Stimulated activated memory B cell treated with anti-CD40 and anti-IgM and Interleukin-4, amounts not matched to agents 10 μg/mL and 1 μg/mL and 100 μg/mL, for 72 hours (primary cell): ENCODE results near the gene ZFP57.

Experiments
- ATAC-seq: fragments of 150-1000 bp; cut with Tn5 transposase; 2 replicates; pipeline ENCODE4 v1.10.0; 2021
- H3K27ac Mint-ChIP-seq: one replicate; pipeline ENCODE4 v1.8.0; 2022; ENCODE audit warnings: mild to moderate bottlenecking, mixed read lengths
- H3K27me3 Mint-ChIP-seq: one replicate; pipeline ENCODE4 v1.8.0; 2022; ENCODE audit warnings: mixed read lengths
- H3K36me3 Mint-ChIP-seq: one replicate; pipeline ENCODE4 v1.8.0; 2022; ENCODE audit warnings: mixed read lengths
- H3K4me1 Mint-ChIP-seq: one replicate; pipeline ENCODE4 v1.8.0; 2022; ENCODE audit warnings: mixed read lengths
- H3K4me3 Mint-ChIP-seq: one replicate; pipeline ENCODE4 v1.8.0; 2022; ENCODE audit warnings: mild to moderate bottlenecking, moderate library complexity, mixed read lengths
- H3K9me3 Mint-ChIP-seq: one replicate; pipeline ENCODE4 v1.8.0; 2022; ENCODE audit warnings: mixed read lengths

ZFP57 gene

GRCh38 chr6:29709188-29709587 is 28.2 kb upstream of the ZFP57 start:
- Mint-ChIP-seq H3K9me3 (no peaks in the 10 kb centered on the region), H3K36me3 (no peaks in the 10 kb centered on the region), H3K27ac (peak overlapping the region; percentile 65), H3K4me3 (peak overlapping the region; percentile 69), H3K4me1 (peaks cover 19% of the 10 kb centered on the region), H3K27me3 (peaks cover 7% of the 10 kb centered on the region)
- ATAC-seq: peak; percentile 82

DNA sequence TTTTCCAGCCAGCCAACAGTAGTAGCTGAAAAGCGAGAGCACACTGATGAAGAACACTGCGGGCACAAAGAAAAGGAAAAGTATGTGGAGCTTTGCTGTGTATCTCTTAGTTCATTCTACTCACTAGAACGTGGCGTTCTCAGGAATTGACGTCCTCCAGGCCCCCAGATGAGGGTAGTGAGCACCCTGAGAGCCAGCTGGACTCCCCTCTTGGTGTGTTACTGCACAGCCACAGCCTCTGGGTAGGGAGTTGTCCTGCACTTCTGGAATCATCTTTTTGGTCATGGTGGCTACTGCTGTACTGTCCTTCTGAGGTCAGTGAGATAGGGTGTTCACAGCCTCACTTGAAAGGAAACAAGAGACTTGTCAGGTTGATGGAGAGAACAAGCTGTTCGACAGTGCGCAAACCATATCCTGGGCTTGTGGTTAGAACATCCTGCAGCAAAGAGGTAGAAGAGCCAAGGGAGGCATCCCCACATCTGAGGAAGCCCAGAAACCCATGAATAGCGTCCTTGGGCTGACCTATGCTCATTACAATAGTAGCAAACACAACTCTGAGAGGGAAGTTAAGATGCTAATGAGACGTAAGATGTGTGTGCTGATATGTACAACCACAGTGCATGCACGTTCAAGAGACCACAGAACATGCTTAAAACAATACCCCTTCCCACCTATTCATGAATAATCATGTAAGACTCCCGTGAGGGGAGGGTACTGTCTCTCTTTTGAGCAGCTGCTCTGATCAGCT is 27.7 kb upstream of the ZFP57 start:
- peak; percentile 88 for ATAC-seq
- no peaks in the 10 kb centered on the region for H3K36me3 Mint-ChIP-seq

DNA sequence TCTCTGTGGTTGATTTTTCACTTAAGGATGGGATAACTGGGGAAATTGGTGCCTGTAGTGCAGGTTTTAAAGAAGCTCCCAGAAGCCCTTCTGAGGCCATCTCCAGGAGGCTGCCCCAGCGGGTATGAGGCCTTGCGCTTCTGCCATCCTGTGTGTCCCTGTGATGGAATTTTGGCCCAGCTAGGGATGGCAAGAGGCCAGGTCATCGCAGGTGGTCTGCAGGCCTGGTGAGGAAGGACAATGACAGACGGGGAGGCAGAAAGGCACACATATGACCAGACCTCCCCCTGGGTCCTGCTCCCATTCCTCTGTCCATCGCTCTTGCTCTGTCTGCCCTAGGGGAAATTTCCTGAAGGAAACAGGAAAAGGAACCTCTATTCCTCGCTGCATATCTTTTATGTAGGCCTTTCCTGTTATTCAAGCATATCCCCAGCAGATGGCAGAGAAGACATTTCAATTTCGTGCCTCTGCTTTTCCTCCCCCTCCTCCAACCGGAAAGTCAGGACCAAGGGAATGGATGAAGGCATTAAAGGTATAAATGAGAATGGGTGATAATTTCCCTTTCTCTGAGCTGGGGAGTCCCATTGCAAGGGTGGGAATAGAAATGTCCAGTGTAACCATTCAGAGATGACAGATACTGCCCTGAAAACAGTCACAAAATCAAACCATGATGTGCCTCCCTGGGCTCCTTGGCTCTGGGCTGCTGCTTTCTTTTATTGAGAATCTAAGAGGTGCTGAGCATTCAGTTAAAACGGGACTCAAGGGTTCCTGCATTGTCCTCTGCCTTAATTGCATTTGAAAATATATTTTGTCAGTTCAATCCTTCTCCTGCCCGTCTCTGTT is 24.7 kb upstream of the ZFP57 start:
- no peak overlapping the region for H3K27ac Mint-ChIP-seq
- no peak overlapping the region for H3K4me3 Mint-ChIP-seq
- no peaks in the 10 kb centered on the region for H3K9me3 Mint-ChIP-seq
- H3K4me1 Mint-ChIP-seq: peaks cover 27% of the 10 kb centered on the region
- ATAC-seq: no peak
- no peaks in the 10 kb centered on the region for H3K36me3 Mint-ChIP-seq
- H3K27me3 Mint-ChIP-seq: peaks cover 37% of the 10 kb centered on the region

More for the DNA sequence above, 27.7 kb upstream of the ZFP57 start:
- Mint-ChIP-seq H3K4me1 (peaks cover 19% of the 10 kb centered on the region), H3K4me3 (peak overlapping the region; percentile 69), H3K27ac (peak overlapping the region; percentile 65), H3K9me3 (no peaks in the 10 kb centered on the region), H3K27me3 (peaks cover 13% of the 10 kb centered on the region)

GRCh38 chr6:29702519-29703103 is 21.7 kb upstream of the ZFP57 start:
- H3K27me3 Mint-ChIP-seq: peaks cover 66% of the 10 kb centered on the region
- peak; percentile 84 for ATAC-seq
- H3K4me3 Mint-ChIP-seq: no peak overlapping the region
- no peak overlapping the region for H3K27ac Mint-ChIP-seq
- H3K4me1 Mint-ChIP-seq: peaks cover 7% of the 10 kb centered on the region
- no peaks in the 10 kb centered on the region for H3K9me3 Mint-ChIP-seq
- H3K36me3 Mint-ChIP-seq: no peaks in the 10 kb centered on the region

GRCh38 chr6:29696147-29697125 is 15.5 kb upstream of the ZFP57 start:
- Mint-ChIP-seq H3K27ac (no peak overlapping the region), H3K9me3 (peaks cover 6% of the 10 kb centered on the region), H3K36me3 (no peaks in the 10 kb centered on the region), H3K4me3 (no peak overlapping the region), H3K27me3 (peaks cover 33% of the 10 kb centered on the region), H3K4me1 (peaks cover 10% of the 10 kb centered on the region)
- ATAC-seq: no peak

GRCh38 chr6:29694637-29695036 is 13.7 kb upstream of the ZFP57 start:
- H3K27me3 Mint-ChIP-seq: peaks cover 19% of the 10 kb centered on the region
- no peaks in the 10 kb centered on the region for H3K36me3 Mint-ChIP-seq
- ATAC-seq: peak; percentile 91
- peaks cover 10% of the 10 kb centered on the region for H3K4me1 Mint-ChIP-seq
- peaks cover 6% of the 10 kb centered on the region for H3K9me3 Mint-ChIP-seq
- peak overlapping the region; percentile 35 for H3K27ac Mint-ChIP-seq
- H3K4me3 Mint-ChIP-seq: no peak overlapping the region

DNA sequence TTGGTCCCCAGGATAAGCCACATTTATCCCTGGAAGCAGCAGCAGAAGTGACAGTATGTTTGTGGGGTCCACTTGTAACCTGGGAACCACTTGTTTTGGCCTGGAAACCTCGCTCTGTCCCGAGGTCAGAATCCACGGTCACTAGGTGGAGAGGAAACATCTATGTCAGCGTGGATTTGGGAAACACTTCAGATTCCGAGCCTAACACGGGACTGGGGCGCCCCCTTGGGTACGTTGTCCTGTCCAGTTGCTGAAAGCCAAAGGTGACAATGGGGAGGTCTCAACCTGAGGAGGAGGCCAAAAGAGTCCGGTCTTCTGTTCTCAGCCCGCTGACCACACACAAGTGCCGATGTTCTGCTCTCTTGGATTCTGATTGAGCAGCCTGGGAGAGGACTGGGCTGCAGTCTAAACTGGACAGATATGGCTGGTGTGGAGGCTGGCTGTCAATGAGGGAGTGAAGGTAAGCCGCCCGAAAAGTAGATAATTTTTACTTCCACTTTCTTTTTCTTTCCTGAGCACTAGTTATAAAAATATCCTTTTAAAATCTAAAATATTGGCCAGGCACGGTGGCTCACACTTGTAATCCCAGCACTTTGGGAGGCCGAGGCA is 4.9 kb upstream of the ZFP57 start:
- H3K27ac Mint-ChIP-seq: no peak overlapping the region
- no peaks in the 10 kb centered on the region for H3K36me3 Mint-ChIP-seq
- H3K4me1 Mint-ChIP-seq: no peaks in the 10 kb centered on the region
- no peaks in the 10 kb centered on the region for H3K9me3 Mint-ChIP-seq
- no peak for ATAC-seq
- H3K27me3 Mint-ChIP-seq: peaks cover 9% of the 10 kb centered on the region
- H3K4me3 Mint-ChIP-seq: no peak overlapping the region

GRCh38 chr6:29681811-29682210 is 859 bp upstream of the ZFP57 start:
- Mint-ChIP-seq H3K36me3 (no peaks in the 10 kb centered on the region), H3K9me3 (no peaks in the 10 kb centered on the region), H3K27ac (no peak overlapping the region), H3K27me3 (peaks cover 8% of the 10 kb centered on the region), H3K4me1 (no peaks in the 10 kb centered on the region), H3K4me3 (no peak overlapping the region)
- no peak for ATAC-seq

DNA sequence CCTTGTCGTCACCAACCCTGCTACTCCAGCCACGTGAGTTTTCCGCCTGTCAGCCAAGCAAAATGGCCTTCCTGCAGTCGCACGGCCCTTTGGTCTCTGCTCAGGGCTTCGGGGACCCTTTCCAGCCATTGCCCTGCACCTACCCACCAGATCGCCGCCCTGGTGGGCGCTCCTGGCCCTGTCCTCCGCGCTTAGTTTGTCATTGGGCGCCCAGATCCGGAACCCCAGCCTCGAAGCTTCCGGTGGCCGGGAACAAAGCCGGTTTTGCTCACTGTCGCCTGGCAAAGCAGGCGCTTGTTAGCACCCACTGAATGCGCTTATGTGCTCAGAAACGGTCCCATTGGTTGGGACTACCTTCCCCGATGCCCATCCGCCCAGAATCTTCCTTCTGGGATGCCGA is 536 bp downstream of the ZFP57 start:
- no peaks in the 10 kb centered on the region for H3K36me3 Mint-ChIP-seq
- no peak for ATAC-seq
- peaks cover 8% of the 10 kb centered on the region for H3K27me3 Mint-ChIP-seq
- no peak overlapping the region for H3K27ac Mint-ChIP-seq
- no peaks in the 10 kb centered on the region for H3K9me3 Mint-ChIP-seq
- H3K4me3 Mint-ChIP-seq: no peak overlapping the region
- no peaks in the 10 kb centered on the region for H3K4me1 Mint-ChIP-seq

- Mint-ChIP-seq H3K36me3 (no peaks in the 10 kb centered on the region), H3K27me3 (peaks cover 8% of the 10 kb centered on the region), H3K9me3 (no peaks in the 10 kb centered on the region), H3K4me1 (no peaks in the 10 kb centered on the region), H3K27ac (no peak overlapping the region), H3K4me3 (no peak overlapping the region)
- ATAC-seq: no peak
These were observed 990 bp downstream of the ZFP57 start for GRCh38 chr6:29679962-29680361.

GRCh38 chr6:29678114-29678513 is 2.8 kb downstream of the ZFP57 start:
- Mint-ChIP-seq H3K9me3 (no peaks in the 10 kb centered on the region), H3K27me3 (peaks cover 8% of the 10 kb centered on the region), H3K27ac (no peak overlapping the region), H3K36me3 (no peaks in the 10 kb centered on the region), H3K4me3 (no peak overlapping the region), H3K4me1 (no peaks in the 10 kb centered on the region)
- ATAC-seq: no peak

GRCh38 chr6:29676981-29677601 is 3.9 kb downstream of the ZFP57 start:
- no peak overlapping the region for H3K27ac Mint-ChIP-seq
- peaks cover 14% of the 10 kb centered on the region for H3K27me3 Mint-ChIP-seq
- no peaks in the 10 kb centered on the region for H3K36me3 Mint-ChIP-seq
- H3K4me1 Mint-ChIP-seq: no peaks in the 10 kb centered on the region
- no peak overlapping the region for H3K4me3 Mint-ChIP-seq
- H3K9me3 Mint-ChIP-seq: no peaks in the 10 kb centered on the region
- no peak for ATAC-seq

DNA sequence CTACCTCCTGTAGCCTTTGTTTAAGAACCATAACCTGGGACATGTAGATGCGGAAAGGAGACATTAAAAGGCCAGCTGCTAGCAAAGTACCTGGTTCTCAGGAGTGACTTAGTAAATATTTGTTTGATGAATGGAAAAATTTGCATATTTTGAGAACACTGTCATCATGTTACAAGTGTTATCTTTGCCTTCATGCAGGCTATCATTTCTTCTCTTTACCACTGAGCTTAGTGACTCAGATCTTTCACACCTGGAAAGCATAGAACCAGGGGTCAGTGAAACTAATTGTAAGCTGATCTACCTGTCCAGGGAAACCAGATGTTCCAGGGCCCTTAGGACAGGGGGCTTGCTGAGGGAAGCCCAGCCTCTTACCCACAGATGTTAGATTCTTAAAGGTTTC is 5.4 kb downstream of the ZFP57 start:
- peaks cover 26% of the 10 kb centered on the region for H3K27me3 Mint-ChIP-seq
- H3K9me3 Mint-ChIP-seq: no peaks in the 10 kb centered on the region
- no peak for ATAC-seq
- H3K4me1 Mint-ChIP-seq: no peaks in the 10 kb centered on the region
- H3K36me3 Mint-ChIP-seq: no peaks in the 10 kb centered on the region
- H3K27ac Mint-ChIP-seq: no peak overlapping the region
- H3K4me3 Mint-ChIP-seq: no peak overlapping the region

DNA sequence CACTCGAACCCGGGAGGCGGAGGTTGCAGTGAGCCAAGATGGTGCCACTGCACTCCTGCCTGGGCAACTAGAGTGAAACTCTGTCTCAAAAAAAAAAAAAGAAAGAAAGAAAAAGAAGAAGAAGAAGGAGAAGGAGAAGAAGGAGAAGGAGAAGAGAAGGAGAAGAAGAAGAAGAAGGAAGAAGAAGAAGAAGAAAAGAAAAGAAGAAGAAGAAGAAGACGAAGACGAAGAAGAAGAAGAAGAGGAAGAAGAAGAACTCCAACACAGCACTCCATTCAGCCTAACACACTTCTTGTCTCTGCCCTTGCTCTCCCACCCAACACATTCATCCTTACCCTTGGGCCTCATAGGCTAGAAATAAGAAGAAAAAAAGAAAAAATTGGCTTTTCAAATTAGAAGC is 6.9 kb downstream of the ZFP57 start:
- no peak overlapping the region for H3K27ac Mint-ChIP-seq

More for the DNA sequence above, 6.9 kb downstream of the ZFP57 start:
- no peak overlapping the region for H3K4me3 Mint-ChIP-seq
- no peaks in the 10 kb centered on the region for H3K36me3 Mint-ChIP-seq
- H3K9me3 Mint-ChIP-seq: no peaks in the 10 kb centered on the region
- no peak for ATAC-seq
- H3K4me1 Mint-ChIP-seq: no peaks in the 10 kb centered on the region
- peaks cover 25% of the 10 kb centered on the region for H3K27me3 Mint-ChIP-seq
